Smooth muscle cell (in vitro differentiated cells): ENCODE data around the gene TRIP13. TPM values are rescaled to one million over a fixed set of nuclear protein-coding genes. Genes with fewer than 3 reads are reported as not detected.

Experiments
- DNase-seq: peaks from one replicate; lab custom pipeline; 2025; ENCODE audit not compliant: unreplicated experiment; lab: John Stamatoyannopoulos, UW
- H2AFZ ChIP-seq: fragments of 200-600 bp; sonication (generic); 2 replicates; pipeline ENCODE4 v1.6.0; 2016; ENCODE audit warnings: antibody characterized with exemption, low read depth, mild to moderate bottlenecking
- H3F3A ChIP-seq: fragments of 200-600 bp; sonication (generic); 2 replicates; pipeline ENCODE4 v1.6.0; 2017; ENCODE audit warnings: antibody characterized with exemption, low read depth
- H3K27ac ChIP-seq: fragments of 200-600 bp; sonication (generic); 2 replicates; pipeline ENCODE4 v1.5.1; 2016; ENCODE audit warnings: low read depth, mild to moderate bottlenecking
- H3K27me3 ChIP-seq: fragments of 200-600 bp; sonication (generic); 2 replicates; pipeline ENCODE4 v1.6.1; 2016; ENCODE audit warnings: low read depth, mild to moderate bottlenecking
- H3K36me3 ChIP-seq: fragments of 200-600 bp; sonication (generic); 2 replicates; pipeline ENCODE4 v1.5.1; 2016; ENCODE audit warnings: low read depth
- H3K4me1 ChIP-seq: fragments of 200-600 bp; sonication (generic); 2 replicates; pipeline ENCODE4 v1.5.1; 2016; ENCODE audit warnings: low read depth
- H3K4me2 ChIP-seq: fragments of 200-600 bp; sonication (generic); 2 replicates; pipeline ENCODE4 v1.6.0; 2016; ENCODE audit warnings: mild to moderate bottlenecking
- H3K4me3 ChIP-seq: fragments of 200-600 bp; sonication (generic); 2 replicates; pipeline ENCODE4 v1.5.1; 2016; ENCODE audit warnings: mild to moderate bottlenecking
- H3K79me2 ChIP-seq: fragments of 200-600 bp; sonication (generic); 2 replicates; pipeline ENCODE4 v1.6.0; 2016; ENCODE audit warnings: low read depth, mild to moderate bottlenecking
- H3K9ac ChIP-seq: fragments of 200-600 bp; sonication (generic); 2 replicates; pipeline ENCODE4 v1.6.0; 2016; ENCODE audit warnings: low read depth
- H3K9me3 ChIP-seq: fragments of 200-600 bp; sonication (generic); replicated peaks from 2 replicates; pipeline ENCODE4 v1.5.1; 2016; ENCODE audit warnings: low read depth
- H4K20me1 ChIP-seq: fragments of 200-600 bp; sonication (generic); 2 replicates; pipeline ENCODE4 v1.6.0; 2016; ENCODE audit warnings: low read depth
- WGBS: methylation state at CpG from one replicate; pipeline ENCODE4 v1.1.7; 2016; ENCODE audit warnings: low lambda C conversion rate; 5-methylcytosine and 5-hydroxymethylcytosine counted together
- polyA plus RNA-seq: library from polyadenylated mRNA; unstranded; fragments of >200 nt; fragmentation: Nextera tagmentation; extraction: Ambion mirVana; gene quantifications from 2 replicates; pipeline ENCODE4 v1.2.1, GENCODE V29; 2016
- total RNA-seq: library from RNA; depleted of rRNA; stranded (reverse); fragments of >200 nt; gene quantifications from 2 replicates; pipeline ENCODE4 v1.2.3, GENCODE V29; 2014
- TF ChIP-seq, protein P1 (sequence below): fragments of 200-600 bp; sonication (generic); IDR thresholded peaks from 2 replicates; pipeline ENCODE4 v1.5.1; 2017; ENCODE audit warnings: borderline replicate concordance, mild to moderate bottlenecking, antibody characterized with exemption; ENCODE audit not compliant: insufficient read depth, poor library complexity, severe bottlenecking

The TRIP13 gene
- total and polyA plus RNA-seq, 2 experiments from 2014 or later, result 8.4 to 12.0 TPM

DNA sequence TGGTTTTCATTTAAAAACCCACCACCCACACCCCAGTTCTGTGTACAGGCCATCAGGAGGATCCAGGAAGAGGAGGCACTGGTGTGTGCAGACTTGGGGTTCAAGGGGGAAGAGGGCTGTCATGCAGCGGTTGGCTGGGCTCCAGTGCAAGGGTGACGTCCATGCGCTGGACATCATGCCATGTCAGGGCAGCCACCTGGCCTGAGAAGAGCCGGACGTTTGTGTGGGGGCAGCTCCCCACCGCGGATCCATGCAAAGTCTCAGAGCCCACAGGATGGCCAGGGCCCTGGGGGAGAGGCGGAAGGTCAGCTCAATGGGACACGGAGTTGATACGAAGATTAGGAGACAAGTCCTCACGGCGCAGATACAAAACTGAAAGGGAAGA, 11.1 kb upstream of the TRIP13 start:
- H3K27ac ChIP-seq, result no peak overlapping the region
- no peak for DNase-seq
- H3K4me1 ChIP-seq, result no peaks in the 10 kb centered on the region
- H3K79me2 ChIP-seq, result peaks cover 18% of the 10 kb centered on the region
- peaks cover 40% of the 10 kb centered on the region for H4K20me1 ChIP-seq
- no peak overlapping the region for H2AFZ ChIP-seq
- 98% methylated on average over 12 of the region's 12 CpGs for WGBS
- H3K27me3 ChIP-seq, result no peaks in the 10 kb centered on the region
- no peak overlapping the region for H3K4me2 ChIP-seq
- no peak overlapping the region for H3K4me3 ChIP-seq
- H3K36me3 ChIP-seq, result peaks cover 5% of the 10 kb centered on the region
- H3F3A ChIP-seq, result no peaks in the 10 kb centered on the region
- TF ChIP-seq, protein P1, sequence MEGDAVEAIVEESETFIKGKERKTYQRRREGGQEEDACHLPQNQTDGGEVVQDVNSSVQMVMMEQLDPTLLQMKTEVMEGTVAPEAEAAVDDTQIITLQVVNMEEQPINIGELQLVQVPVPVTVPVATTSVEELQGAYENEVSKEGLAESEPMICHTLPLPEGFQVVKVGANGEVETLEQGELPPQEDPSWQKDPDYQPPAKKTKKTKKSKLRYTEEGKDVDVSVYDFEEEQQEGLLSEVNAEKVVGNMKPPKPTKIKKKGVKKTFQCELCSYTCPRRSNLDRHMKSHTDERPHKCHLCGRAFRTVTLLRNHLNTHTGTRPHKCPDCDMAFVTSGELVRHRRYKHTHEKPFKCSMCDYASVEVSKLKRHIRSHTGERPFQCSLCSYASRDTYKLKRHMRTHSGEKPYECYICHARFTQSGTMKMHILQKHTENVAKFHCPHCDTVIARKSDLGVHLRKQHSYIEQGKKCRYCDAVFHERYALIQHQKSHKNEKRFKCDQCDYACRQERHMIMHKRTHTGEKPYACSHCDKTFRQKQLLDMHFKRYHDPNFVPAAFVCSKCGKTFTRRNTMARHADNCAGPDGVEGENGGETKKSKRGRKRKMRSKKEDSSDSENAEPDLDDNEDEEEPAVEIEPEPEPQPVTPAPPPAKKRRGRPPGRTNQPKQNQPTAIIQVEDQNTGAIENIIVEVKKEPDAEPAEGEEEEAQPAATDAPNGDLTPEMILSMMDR, result no peak
- no peaks in the 10 kb centered on the region for H3K9me3 ChIP-seq
- H3K9ac ChIP-seq, result no peak overlapping the region

- TF ChIP-seq, protein P1, result no peak
- DNase-seq, result no peak
- over 99% methylated on average over 33 of the region's 33 CpGs for WGBS
- no peaks in the 10 kb centered on the region for H3K27me3 ChIP-seq
- no peaks in the 10 kb centered on the region for H3K4me1 ChIP-seq
- H3K4me2 ChIP-seq, result no peak overlapping the region
- H2AFZ ChIP-seq, result no peak overlapping the region
- H3K9ac ChIP-seq, result no peak overlapping the region
- H3K4me3 ChIP-seq, result no peak overlapping the region
- H3K27ac ChIP-seq, result no peak overlapping the region
- H4K20me1 ChIP-seq, result peaks cover 40% of the 10 kb centered on the region
- peaks cover 18% of the 10 kb centered on the region for H3K79me2 ChIP-seq
- peaks cover 5% of the 10 kb centered on the region for H3K36me3 ChIP-seq
- no peaks in the 10 kb centered on the region for H3F3A ChIP-seq
- H3K9me3 ChIP-seq, result no peaks in the 10 kb centered on the region
Observed at GRCh38 chr5:882253-883183, 10.2 kb upstream of the TRIP13 start.

- Histone ChIP-seq H3K27me3 (no peaks in the 10 kb centered on the region), H3F3A (no peaks in the 10 kb centered on the region), H3K4me2 (no peak overlapping the region), H3K36me3 (peaks cover 13% of the 10 kb centered on the region), H3K79me2 (peaks cover 18% of the 10 kb centered on the region), H2AFZ (no peak overlapping the region), H3K4me3 (no peak overlapping the region), H3K9me3 (no peaks in the 10 kb centered on the region), H3K4me1 (no peaks in the 10 kb centered on the region), H3K27ac (no peak overlapping the region), H4K20me1 (peaks cover 40% of the 10 kb centered on the region), H3K9ac (no peak overlapping the region)
- WGBS, result 98% methylated on average over 29 of the region's 29 CpGs
- TF ChIP-seq, protein P1, result no peak
- no peak for DNase-seq
Observed at GRCh38 chr5:883475-884181, 9.1 kb upstream of the TRIP13 start.
